HG03457 (cell line): Measurements from ENCODE around the gene ILDR2.
A peak's percentile ranks its signal among the peaks of the same experiment; 100 is the strongest.
"Not testable (repeated sequence)": the region's sequence is repeated elsewhere in the genome, so short reads cannot be mapped to it uniquely, and the experiment has no call there.

Source experiments
- ATAC-seq: cut with Tn5 transposase; IDR thresholded peaks from one replicate; pipeline ENCODE4 v1.9.1; 2021; ENCODE audit warnings: moderate number of reproducible peaks; ENCODE audit not compliant: unreplicated experiment

The ILDR2 gene

DNA sequence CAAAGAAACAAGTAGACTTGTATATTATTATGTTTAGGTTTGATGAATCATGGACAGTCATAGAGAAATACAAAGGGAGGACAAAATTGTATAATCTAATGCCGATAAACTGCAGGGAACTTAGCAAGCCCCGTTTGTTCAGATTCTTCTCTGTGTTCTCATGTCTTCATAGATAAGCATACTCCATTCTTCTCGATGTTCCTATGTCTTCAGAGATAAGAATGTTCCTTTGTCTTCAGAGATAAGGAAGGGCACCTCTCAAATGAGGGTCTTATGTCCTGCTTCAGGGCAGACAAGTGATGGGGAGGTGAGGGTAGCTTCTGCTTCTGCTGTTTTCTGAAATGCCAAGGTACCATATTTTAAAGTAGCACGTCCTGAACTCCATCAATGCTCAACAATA, 79.6 kb downstream of the ILDR2 start:
- ATAC-seq, result no peak

- ATAC-seq, result no peak
These were observed 85.6 kb downstream of the ILDR2 start for GRCh38 chr1:166889776-166890175.

GRCh38 chr1:166888373-166889111, 86.8 kb downstream of the ILDR2 start:
- no peak for ATAC-seq

DNA sequence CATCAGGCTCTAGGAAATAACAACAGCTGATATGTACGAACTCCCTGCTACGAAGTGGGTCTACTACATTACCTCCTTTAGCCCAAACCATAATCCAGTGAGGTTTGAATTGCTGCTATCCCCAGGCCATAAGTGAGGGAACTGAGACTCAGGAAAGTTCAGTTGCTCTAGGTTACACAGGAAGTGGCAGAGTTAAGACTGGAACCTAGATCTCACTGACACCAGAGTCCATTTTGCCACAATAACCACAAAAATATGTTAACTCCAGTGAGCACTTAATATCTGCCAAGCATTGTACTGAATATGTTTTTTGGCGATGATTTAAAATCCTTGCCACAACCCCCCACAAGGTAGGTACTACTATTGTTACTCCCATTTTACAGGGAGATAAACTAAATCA, 90.4 kb downstream of the ILDR2 start:
- ATAC-seq, result no peak

- no peak for ATAC-seq
These were observed 91.2 kb downstream of the ILDR2 start for GRCh38 chr1:166884040-166884642.

DNA sequence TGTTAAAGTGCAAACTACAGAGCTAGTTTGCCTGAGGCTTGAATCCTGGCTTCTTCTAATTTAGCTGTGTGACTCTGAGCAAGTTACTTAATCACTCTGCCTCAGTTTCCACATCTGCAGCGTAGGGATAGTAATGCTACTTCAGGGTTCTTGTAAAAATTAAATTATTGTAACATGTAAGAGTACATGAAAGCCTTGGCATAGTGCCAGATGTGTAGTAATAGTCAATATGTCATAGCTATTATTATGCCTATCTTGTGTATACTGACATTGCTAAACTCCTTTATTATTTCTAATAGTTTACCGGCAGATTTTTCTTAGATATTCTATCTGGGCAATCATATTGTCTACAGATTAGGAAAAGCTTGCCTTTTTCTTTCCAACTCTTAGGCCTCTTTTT, 92.4 kb downstream of the ILDR2 start:
- no peak for ATAC-seq

GRCh38 chr1:166878173-166878917, 97.0 kb downstream of the ILDR2 start:
- ATAC-seq, result not testable (repeated sequence)

DNA sequence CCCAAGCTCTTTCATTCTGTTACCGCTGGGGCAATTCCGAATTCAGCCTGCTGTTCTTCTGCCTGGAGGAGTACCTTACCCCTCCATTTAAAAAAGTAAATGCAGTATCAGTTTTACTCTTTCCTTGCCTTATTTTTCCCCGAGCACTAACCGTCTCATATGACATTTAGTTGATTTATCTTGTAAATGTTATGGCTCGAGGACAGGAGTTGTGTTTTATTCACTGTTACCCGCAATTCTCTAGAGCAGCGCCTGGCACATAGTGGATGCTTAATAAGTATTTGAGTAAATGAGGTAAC, 98.9 kb downstream of the ILDR2 start:
- ATAC-seq, result peak; percentile 7

DNA sequence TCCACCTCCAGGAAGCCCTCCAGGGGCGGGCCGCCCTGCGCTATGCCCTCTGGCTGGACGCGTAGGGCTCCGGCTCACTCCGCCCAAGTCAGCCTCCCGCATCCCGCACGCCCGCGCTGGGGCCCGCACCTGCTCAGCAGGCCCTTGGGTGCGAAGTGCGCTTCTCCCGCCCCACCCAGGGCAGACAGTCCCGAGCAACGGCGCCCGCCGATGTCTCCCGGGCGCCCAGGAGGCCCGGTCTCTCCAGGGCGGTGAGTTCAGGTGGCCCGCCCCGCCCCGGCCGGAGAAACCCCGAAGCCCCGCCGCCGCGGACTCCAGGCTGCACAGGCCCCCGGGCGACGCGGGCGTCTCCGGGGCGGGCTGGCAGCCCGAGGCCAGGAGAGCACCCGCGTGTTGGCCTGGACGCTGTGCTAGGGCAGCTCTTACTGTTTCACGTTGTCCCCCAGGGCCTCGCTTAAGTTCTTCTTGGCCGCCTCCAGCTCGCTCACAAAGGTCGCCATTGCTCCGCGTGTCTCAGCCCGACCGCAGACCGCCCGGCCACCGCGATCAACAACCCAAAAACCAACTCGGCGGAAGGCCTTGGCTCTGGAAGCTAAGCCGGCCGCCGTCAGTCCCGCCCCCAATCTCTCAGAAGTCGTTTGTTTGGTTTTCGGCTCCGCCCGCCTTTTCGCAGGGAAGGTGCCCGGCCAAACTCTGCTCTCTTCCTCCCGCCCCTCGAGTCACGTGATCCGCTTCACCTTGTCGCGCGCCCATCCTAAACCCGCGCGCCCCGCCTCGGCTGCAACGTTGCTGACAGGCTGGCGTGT, 99.4 kb downstream of the ILDR2 start, which contains the start of gene TADA1:
Gene TADA1, minus strand, starts transcription at position 531 of the 806 bp plus-strand sequence. Its CDS starts 31 bp downstream, at position 500.
- peak; percentile 86 for ATAC-seq

DNA sequence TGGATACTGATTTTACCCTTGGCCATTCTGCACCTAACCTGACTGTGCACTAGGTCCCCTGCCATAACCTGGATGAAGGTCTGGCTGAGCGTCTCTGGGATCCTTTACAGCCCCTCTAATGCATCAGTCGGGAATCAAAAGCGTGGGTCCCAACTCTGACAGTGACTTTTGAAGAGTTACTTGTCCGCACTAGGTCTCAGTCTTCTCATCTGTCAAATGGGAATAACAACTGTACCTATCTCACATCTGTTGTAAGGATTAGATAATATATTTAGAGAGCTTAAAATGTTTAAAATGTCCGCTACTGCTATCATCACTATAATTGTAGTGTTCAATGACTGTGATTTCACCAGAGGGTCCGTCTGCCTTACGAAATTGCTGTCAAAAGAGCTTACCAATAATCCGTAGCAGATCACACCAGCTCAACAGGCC, 100.0 kb downstream of the ILDR2 start:
- ATAC-seq, result no peak

GRCh38 chr1:166874464-166874863, 100.9 kb downstream of the ILDR2 start:
- ATAC-seq, result no peak

- no peak for ATAC-seq
These were observed 104.8 kb downstream of the ILDR2 start for GRCh38 chr1:166870584-166870983.

- ATAC-seq, result no peak
These were observed 105.8 kb downstream of the ILDR2 start for GRCh38 chr1:166869318-166870099.

- ATAC-seq, result no peak
These were observed 106.7 kb downstream of the ILDR2 start for GRCh38 chr1:166868639-166869038.

GRCh38 chr1:166865926-166866325, 109.4 kb downstream of the ILDR2 start:
- ATAC-seq, result no peak

DNA sequence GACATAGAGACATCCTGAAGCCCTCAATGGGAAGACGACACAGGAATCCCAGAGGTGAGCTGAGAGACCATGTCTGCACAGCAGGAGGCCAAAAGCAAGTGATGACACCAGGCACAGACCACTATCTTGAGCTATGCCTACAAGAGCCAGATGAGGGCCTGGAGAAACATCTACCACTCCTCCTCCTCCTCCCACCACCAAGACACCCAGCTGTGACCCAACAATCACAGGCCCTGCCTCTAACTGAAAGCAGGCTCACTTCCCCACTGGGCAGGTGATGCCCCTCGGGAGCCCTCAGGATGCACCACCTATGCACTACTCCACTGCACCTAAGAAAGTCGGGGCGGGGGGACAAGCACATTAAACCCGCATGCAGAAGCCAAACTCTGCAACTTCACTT, 115.7 kb downstream of the ILDR2 start:
- ATAC-seq, result no peak

DNA sequence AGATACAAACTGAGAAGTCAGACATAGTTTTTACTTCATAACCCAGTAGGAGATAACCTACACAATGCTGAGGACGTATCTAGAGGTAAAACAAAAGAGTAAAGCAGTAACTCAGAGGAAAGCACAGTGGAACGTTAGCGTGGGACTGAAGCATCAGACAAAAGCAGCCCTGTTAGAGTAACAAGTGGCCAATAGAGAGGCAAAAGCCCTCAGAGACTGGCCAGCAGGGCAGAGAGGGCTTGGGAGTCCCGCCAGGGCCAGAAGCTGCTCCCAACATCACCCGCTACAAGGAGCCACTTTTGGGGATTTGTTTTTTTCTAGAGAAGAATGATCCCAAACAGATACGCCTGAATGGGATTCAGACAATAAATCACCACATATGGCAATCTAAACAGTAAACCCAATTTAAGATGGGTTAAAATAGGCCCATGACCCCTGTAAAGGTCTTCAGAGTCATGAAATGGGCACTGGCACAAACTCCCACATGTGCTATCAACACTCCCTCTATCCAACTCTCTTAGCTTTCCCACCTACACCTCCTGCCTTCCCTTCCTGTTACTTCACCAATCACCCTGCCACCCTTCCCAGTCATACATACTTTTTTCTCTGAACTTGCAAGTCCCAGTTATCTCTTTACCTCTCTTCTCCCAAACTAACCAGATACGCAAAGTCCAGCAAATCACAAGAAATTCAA, 116.5 kb downstream of the ILDR2 start:
- no peak for ATAC-seq
